Stomach (tissue), 9 donors: ENCODE data around the gene TRAF3IP1. TPM values are rescaled to one million over a fixed set of nuclear protein-coding genes. Genes with fewer than 3 reads are reported as not detected.

ENCODE experiments used
- DNase-seq, 2 donors: peaks; one replicate each; pipeline versions ENCODE4 v3.0.0 to v3.0.0-alpha.2; 2013 to 2019
- H3K27ac ChIP-seq, 5 donors: fragments of 200-600 bp in 4 of 5; sonication (generic) in 4 of 5; one replicate each; pipeline ENCODE4 v1.5.1; 2013 to 2019; ENCODE audit warnings: mild to moderate bottlenecking in 1 of 5, moderate library complexity in 1 of 5
- H3K27me3 ChIP-seq, 3 donors: fragments of 200-600 bp; sonication (generic); one replicate each; pipeline ENCODE4 v1.5.1; 2017 to 2019; ENCODE audit warnings: mixed run types in 1 of 3
- H3K36me3 ChIP-seq, 4 donors: fragments of 200-600 bp; sonication (generic); 1 replicate in 3 of 4; 2 replicates in 1 of 4; pipeline ENCODE4 v1.5.1; 2016 to 2019
- H3K4me1 ChIP-seq, 4 donors: fragments of 200-600 bp; sonication (generic); one replicate each; pipeline ENCODE4 v1.5.1; 2016 to 2019
- H3K4me3 ChIP-seq, 4 donors: fragments of 200-600 bp; sonication (generic) in 3 of 4; one replicate each; pipeline ENCODE4 v1.5.1; 2016 to 2019; ENCODE audit warnings: mild to moderate bottlenecking in 1 of 4
- H3K9me3 ChIP-seq, 4 donors: fragments of 200-600 bp; sonication (generic); one replicate each; pipeline ENCODE4 v1.5.1; 2016 to 2019
- EP300 ChIP-seq: sonication (generic); formaldehyde crosslinking; IDR thresholded peaks from one replicate; pipeline ENCODE4 v1.6.1; 2017; ENCODE audit warnings: antibody characterized with exemption
- POLR2A ChIP-seq, 4 donors: fragments of 450-650 bp; IDR thresholded peaks; one replicate each; pipeline ENCODE4 v1.6.1; 2016; ENCODE audit warnings: antibody characterized with exemption in 4 of 4, control low read depth in 2 of 4, mild to moderate bottlenecking in 1 of 4, moderate library complexity in 1 of 4
- POLR2AphosphoS5 ChIP-seq, 3 donors: sonication (generic); formaldehyde crosslinking; IDR thresholded peaks; one replicate each; pipeline ENCODE4 v1.6.1; 2016; ENCODE audit warnings: antibody characterized with exemption in 3 of 3
- WGBS, 5 donors: extraction: QIAGEN DNeasy Blood & Tissue Kit in 3 of 5; methylation state at CpG; one replicate each; pipeline versions ENCODE4 v1.1.5 to v1.1.7; 2013 to 2018; 5-methylcytosine and 5-hydroxymethylcytosine counted together
- intact Hi-C: fragments of 100-400 bp; cut with DNase I; formaldehyde crosslinking; loops from one replicate; pipeline ENCODE4 v1.15.1; 2023; ENCODE audit warnings: low total_unique reads
- polyA plus RNA-seq, 3 donors: library from polyadenylated mRNA; stranded (reverse); fragments of 200-250 nt; gene quantifications; one replicate each; pipeline ENCODE4 v1.2.3, GENCODE V29; 2013
- total RNA-seq, 5 donors: library from RNA; depleted of rRNA; stranded (reverse); fragments of >200 nt; gene quantifications; one replicate each; pipeline versions ENCODE4 v1.1.0 to v1.2.3, GENCODE V29; 2014 to 2016
- TF ChIP-seq, protein P1 (sequence below), 7 experiments: fragments of 450-650 bp in 4 of 7; fragments of 200-600 bp in 3 of 7; sonication (generic) in 3 of 7; IDR thresholded peaks; one replicate each; pipeline ENCODE4 v1.5.1; 2016 to 2019; ENCODE audit warnings: antibody characterized with exemption in 7 of 7, control low read depth in 2 of 7, mild to moderate bottlenecking in 1 of 7
- donor health status: healthy with polysubstance abuse.
- donor health status: Bipolar disorder and iron deficiency.
- donor health status: healthy.

Gene TRAF3IP1
- total and polyA plus RNA-seq, 8 donors: 0.58 to 21.1 (median 10.8) TPM

- Histone ChIP-seq H3K4me1 (peaks cover 22 to 51% (median 29%) of the 10 kb centered on the region in 4 donors), H3K36me3 (no peaks in the 10 kb centered on the region), H3K27me3 (peaks cover 0 to 4% (median 0%) of the 10 kb centered on the region in 3 donors), H3K27ac (no peak overlapping the region), H3K9me3 (no peaks in the 10 kb centered on the region), H3K4me3 (no peak overlapping the region)
- no peak for DNase-seq
- intact Hi-C loops: no loop called here
- TF ChIP-seq EP300: no peak
- no peak for TF ChIP-seq POLR2A (IDR thresholded peaks at IDR 0.05)
- no peak for TF ChIP-seq POLR2AphosphoS5 (IDR thresholded peaks at IDR 0.05)
- TF ChIP-seq, protein P1, sequence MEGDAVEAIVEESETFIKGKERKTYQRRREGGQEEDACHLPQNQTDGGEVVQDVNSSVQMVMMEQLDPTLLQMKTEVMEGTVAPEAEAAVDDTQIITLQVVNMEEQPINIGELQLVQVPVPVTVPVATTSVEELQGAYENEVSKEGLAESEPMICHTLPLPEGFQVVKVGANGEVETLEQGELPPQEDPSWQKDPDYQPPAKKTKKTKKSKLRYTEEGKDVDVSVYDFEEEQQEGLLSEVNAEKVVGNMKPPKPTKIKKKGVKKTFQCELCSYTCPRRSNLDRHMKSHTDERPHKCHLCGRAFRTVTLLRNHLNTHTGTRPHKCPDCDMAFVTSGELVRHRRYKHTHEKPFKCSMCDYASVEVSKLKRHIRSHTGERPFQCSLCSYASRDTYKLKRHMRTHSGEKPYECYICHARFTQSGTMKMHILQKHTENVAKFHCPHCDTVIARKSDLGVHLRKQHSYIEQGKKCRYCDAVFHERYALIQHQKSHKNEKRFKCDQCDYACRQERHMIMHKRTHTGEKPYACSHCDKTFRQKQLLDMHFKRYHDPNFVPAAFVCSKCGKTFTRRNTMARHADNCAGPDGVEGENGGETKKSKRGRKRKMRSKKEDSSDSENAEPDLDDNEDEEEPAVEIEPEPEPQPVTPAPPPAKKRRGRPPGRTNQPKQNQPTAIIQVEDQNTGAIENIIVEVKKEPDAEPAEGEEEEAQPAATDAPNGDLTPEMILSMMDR (IDR thresholded peaks at IDR 0.05): no peak
- 88 to 98% (median 93%) methylated on average over 6 of the region's 6 CpGs for WGBS, 5 donors
Measured at GRCh38 chr2:238304116-238304515, 16.2 kb upstream of the TRAF3IP1 start.

GRCh38 chr2:238305092-238305862 lies 15.0 kb upstream of the TRAF3IP1 start:
- Histone ChIP-seq H3K4me1 (peaks cover 12 to 40% (median 21%) of the 10 kb centered on the region in 4 donors), H3K4me3 (no peak overlapping the region), H3K9me3 (no peaks in the 10 kb centered on the region), H3K27ac (peak overlapping the region in 2 of 5 donors; percentile 40 to 46), H3K36me3 (no peaks in the 10 kb centered on the region), H3K27me3 (peaks cover 0 to 8% (median 0%) of the 10 kb centered on the region in 3 donors)
- intact Hi-C loops: no loop called here
- no peak for DNase-seq
- 62 to 78% (median 71%) methylated on average over 12 of the region's 12 CpGs for WGBS, 5 donors
- TF ChIP-seq, protein P1 (IDR thresholded peaks at IDR 0.05): peak in 4 of 7 experiments; percentile 34 to 65 (median 49)
- TF ChIP-seq POLR2AphosphoS5 (IDR thresholded peaks at IDR 0.05) (no peak), EP300 (no peak), POLR2A (IDR thresholded peaks at IDR 0.05) (no peak)

GRCh38 chr2:238305965-238306671 lies 14.2 kb upstream of the TRAF3IP1 start:
- intact Hi-C loops: no loop called here
- TF ChIP-seq EP300 (no peak), POLR2A (IDR thresholded peaks at IDR 0.05) (no peak), POLR2AphosphoS5 (IDR thresholded peaks at IDR 0.05) (no peak)
- TF ChIP-seq, protein P1 (IDR thresholded peaks at IDR 0.05): no peak
- WGBS, 5 donors: 46 to 68% (median 55%) methylated on average over 11 of the region's 11 CpGs
- Histone ChIP-seq H3K4me3 (no peak overlapping the region), H3K27me3 (peaks cover 0 to 10% (median 0%) of the 10 kb centered on the region in 3 donors), H3K27ac (peak overlapping the region in 2 of 5 donors; percentile 2 to 46), H3K36me3 (no peaks in the 10 kb centered on the region), H3K4me1 (peaks cover 7 to 31% (median 15%) of the 10 kb centered on the region in 4 donors), H3K9me3 (no peaks in the 10 kb centered on the region)
- DNase-seq: no peak

DNA sequence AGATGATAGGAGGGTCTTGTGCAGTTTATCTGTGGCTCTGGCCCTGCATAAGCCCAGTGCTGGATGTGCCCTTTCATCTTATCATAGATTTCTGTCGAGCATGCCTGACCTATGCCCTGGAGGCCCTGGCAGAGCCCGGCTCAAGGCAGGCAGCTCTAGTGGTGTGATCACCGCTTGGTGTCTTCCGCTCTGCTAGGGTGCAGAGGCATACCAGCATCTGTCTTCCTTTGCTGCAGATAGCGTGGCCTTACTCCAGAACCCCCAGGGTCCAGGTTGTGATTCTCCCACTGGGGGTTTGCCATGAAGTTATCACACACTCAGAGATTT lies 13.7 kb upstream of the TRAF3IP1 start:
- no peaks in the 10 kb centered on the region for H3K9me3 ChIP-seq
- 62 to 83% (median 70%) methylated on average over 5 of the region's 5 CpGs for WGBS, 5 donors
- no peak for DNase-seq
- no peaks in the 10 kb centered on the region for H3K36me3 ChIP-seq
- no peak overlapping the region for H3K27ac ChIP-seq
- H3K4me1 ChIP-seq: peaks cover 6 to 26% (median 12%) of the 10 kb centered on the region in 4 donors
- intact Hi-C loops: no loop called here
- H3K27me3 ChIP-seq: peaks cover 0 to 10% (median 0%) of the 10 kb centered on the region in 3 donors
- H3K4me3 ChIP-seq: no peak overlapping the region
- no peak for TF ChIP-seq POLR2A (IDR thresholded peaks at IDR 0.05)
- TF ChIP-seq EP300: no peak
- no peak for TF ChIP-seq POLR2AphosphoS5 (IDR thresholded peaks at IDR 0.05)
- TF ChIP-seq, protein P1 (IDR thresholded peaks at IDR 0.05): no peak
